Measurements from ENCODE around the gene PLCB2. TPM values are rescaled to one million over a fixed set of nuclear protein-coding genes. Genes with fewer than 3 reads are reported as not detected.

Gene PLCB2
- total and polyA plus RNA-seq, 4 experiments from 2014 or later, result 22.6 to 219 (median 124) TPM

DNA sequence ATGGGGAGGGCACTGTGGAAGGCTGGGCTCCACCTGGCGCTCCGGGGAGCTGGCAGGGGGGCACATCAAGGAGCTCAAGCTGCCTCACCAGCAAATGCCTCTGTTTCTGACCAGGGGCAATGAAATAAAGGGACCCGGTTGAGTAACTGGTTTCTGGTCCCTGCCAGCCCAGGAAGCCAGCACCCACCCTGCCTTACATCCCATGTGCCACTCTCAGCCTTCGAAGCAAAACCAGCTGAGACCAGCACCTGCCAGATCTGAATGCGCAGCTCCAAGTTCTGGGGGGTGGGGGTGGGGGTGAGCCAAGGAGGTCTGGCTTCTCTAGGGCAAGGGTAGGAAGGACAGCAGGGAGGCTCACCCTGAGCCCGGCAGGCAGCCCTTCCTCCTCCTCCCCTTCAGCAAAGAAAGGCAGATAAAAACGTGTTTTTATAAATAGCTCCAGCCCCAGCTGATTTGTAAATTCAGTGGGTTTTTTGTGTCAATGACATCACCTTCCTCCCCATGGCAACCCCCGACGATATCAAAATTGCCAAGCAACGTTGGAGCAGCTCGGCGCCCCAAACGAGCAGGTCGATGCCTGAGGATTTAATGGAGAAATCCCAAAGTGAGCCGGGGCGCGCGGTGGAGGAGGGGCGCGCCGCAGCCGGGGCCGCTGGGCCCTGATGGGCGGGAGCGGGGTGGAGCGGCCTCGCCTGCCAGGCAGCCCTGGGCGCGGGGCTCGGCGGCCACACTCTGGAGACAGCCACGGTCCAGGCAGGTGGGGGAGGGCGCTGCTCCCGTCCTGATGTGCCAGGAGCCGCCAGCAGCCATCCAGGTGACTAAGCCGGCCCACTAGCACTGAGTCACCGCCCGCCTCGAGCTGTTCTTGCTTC lies 69.0 kb downstream of the PLCB2 start, which contains the start of gene PAK6:
Gene PAK6, plus strand, starts transcription at position 532 of the 872 bp plus-strand sequence. CDS start 25,723 bp downstream, outside the sequence.
- Mint-ChIP-seq H3K4me1 (peaks cover 5 to 12% (median 7%) of the 10 kb centered on the region in 4 donors), H3K9me3 (peaks cover 0 to 2% (median 0%) of the 10 kb centered on the region in 8 donors), H3K4me3 (peak within 1 kb of the TSS in 6 of 8 donors; percentile 15 to 60 (median 34)), H3K27ac (peak within 1 kb of the TSS in 2 of 7 donors; percentile 55 to 56), H3K27me3 (peaks cover 12% of the 10 kb centered on the region in 2 donors), H3K36me3 (no peaks in the 10 kb centered on the region)
- H3K36me3 ChIP-seq (ENCODE audit: insufficient read depth, low read length), result no peaks in the 10 kb centered on the region
- H3K4me3 ChIP-seq (ENCODE audit: low read length in 2 of 2), result no peak within 1 kb of the TSS
- intact Hi-C loops (cut with micrococcal nuclease), result no loop called here
- peaks cover 12% of the 10 kb centered on the region for H3K4me1 ChIP-seq (ENCODE audit: insufficient read depth, low read length)
- H3K27me3 ChIP-seq (ENCODE audit: insufficient read depth, low read length), result no peaks in the 10 kb centered on the region
- POLR2A ChIA-PET (ENCODE audit: partially characterized antibody), result interaction anchor here (1.2 kb wide), 1 partner anchor 14 kb away, joined by 3 read pairs; no protein-coding TSS in a partner anchor
- no peaks in the 10 kb centered on the region for H3K9me3 ChIP-seq (ENCODE audit: control insufficient read depth in 1 of 2, low read length in 2 of 2)
- CTCF ChIA-PET (ENCODE audit: partially characterized antibody), result no interaction called here
- H3K27ac ChIP-seq (ENCODE audit: low read depth, low read length), result no peak within 1 kb of the TSS
- peak in 1 of 5 donors; percentile 14 for DNase-seq

Other genes with a start within 250 kb of the PLCB2 start
- 10 to 100 TPM; 13.3 to 13.7 TPM for gene BMF, start 199.1 kb downstream of the PLCB2 start, total RNA-seq
- under 1 TPM; 0.55 to 0.99 TPM for gene BMF, start 199.1 kb downstream of the PLCB2 start, polyA plus RNA-seq
- gene BUB1B, start 146.9 kb downstream of the PLCB2 start, total RNA-seq, result under 1 TPM; 0.55 to 0.89 TPM
- under 1 TPM in 1 of 2 donors, not detected in 1; 0.40 TPM for gene BUB1B, start 146.9 kb downstream of the PLCB2 start, polyA plus RNA-seq
- under 1 TPM in 1 of 2 experiments, not detected in 1; 0.67 TPM for gene PAK6, start 68.9 kb downstream of the PLCB2 start, total RNA-seq
- 1 to 10 TPM in 1 of 2 donors, under 1 TPM in 1; 0.53 to 1.7 TPM for gene PAK6, start 68.9 kb downstream of the PLCB2 start, polyA plus RNA-seq
- not detected for gene ANKRD63, start 24.9 kb downstream of the PLCB2 start, total RNA-seq
- gene ANKRD63, start 24.9 kb downstream of the PLCB2 start, polyA plus RNA-seq, result not detected
- 1 to 10 TPM; 7.2 to 7.5 TPM for gene INAFM2, start 15.8 kb upstream of the PLCB2 start, total RNA-seq
- gene INAFM2, start 15.8 kb upstream of the PLCB2 start, polyA plus RNA-seq, result 1 to 10 TPM in 1 of 2 donors, under 1 TPM in 1; 0.08 to 2.8 TPM
- gene CCDC9B, start 33.0 kb upstream of the PLCB2 start, total RNA-seq, result 1 to 10 TPM; 2.6 to 5.1 TPM
- under 1 TPM in 1 of 2 donors, not detected in 1; 0.53 TPM for gene CCDC9B, start 33.0 kb upstream of the PLCB2 start, polyA plus RNA-seq
- not detected for gene PHGR1, start 43.1 kb upstream of the PLCB2 start, total RNA-seq
- gene PHGR1, start 43.1 kb upstream of the PLCB2 start, polyA plus RNA-seq, result not detected
- under 1 TPM; 0.03 to 0.23 TPM for gene DISP2, start 50.3 kb upstream of the PLCB2 start, total RNA-seq
- under 1 TPM in 1 of 2 donors, not detected in 1; 0.05 TPM for gene DISP2, start 50.3 kb upstream of the PLCB2 start, polyA plus RNA-seq
- gene KNSTRN, start 74.8 kb upstream of the PLCB2 start, total RNA-seq, result 1 to 10 TPM; 6.8 to 8.8 TPM
- gene KNSTRN, start 74.8 kb upstream of the PLCB2 start, polyA plus RNA-seq, result 1 to 10 TPM; 1.0 to 2.5 TPM
- 10 to 100 TPM; 56.4 to 62.2 TPM for gene IVD, start 97.9 kb upstream of the PLCB2 start, total RNA-seq
- 10 to 100 TPM; 25.7 to 26.8 TPM for gene IVD, start 97.9 kb upstream of the PLCB2 start, polyA plus RNA-seq
- 10 to 100 TPM; 47.0 to 49.2 TPM for gene BAHD1, start 133.0 kb upstream of the PLCB2 start, total RNA-seq
- 1 to 10 TPM; 1.5 to 4.6 TPM for gene BAHD1, start 133.0 kb upstream of the PLCB2 start, polyA plus RNA-seq
- gene CHST14, start 163.0 kb upstream of the PLCB2 start, total RNA-seq, result 10 to 100 TPM in 1 of 2 experiments, 1 to 10 TPM in 1; 9.1 to 10.5 TPM
- gene CHST14, start 163.0 kb upstream of the PLCB2 start, polyA plus RNA-seq, result 1 to 10 TPM in 1 of 2 donors, under 1 TPM in 1; 0.64 to 1.5 TPM

Data from CD4-positive, alpha-beta memory T cell (primary cell).